ENCODE data around the gene ATP7B. TPM values are rescaled to one million over a fixed set of nuclear protein-coding genes. Genes with fewer than 3 reads are reported as not detected.

Gene ATP7B
- total RNA-seq, 6 donors from 2014 or later, result 3.5 to 27.2 (median 5.9) TPM

- ATAC-seq (ENCODE audit: low FRiP score in 2 of 2) (no peak), DNase-seq (no peak)
- Histone ChIP-seq H3K36me3 (peaks cover 0 to 14% (median 0%) of the 10 kb centered on the region in 4 donors), H3K27ac (no peak overlapping the region), H3K27me3 (no peaks in the 10 kb centered on the region), H3K4me3 (no peak overlapping the region), H3K9me3 (no peaks in the 10 kb centered on the region), H3K4me1 (no peaks in the 10 kb centered on the region)
- TF ChIP-seq, protein P1, sequence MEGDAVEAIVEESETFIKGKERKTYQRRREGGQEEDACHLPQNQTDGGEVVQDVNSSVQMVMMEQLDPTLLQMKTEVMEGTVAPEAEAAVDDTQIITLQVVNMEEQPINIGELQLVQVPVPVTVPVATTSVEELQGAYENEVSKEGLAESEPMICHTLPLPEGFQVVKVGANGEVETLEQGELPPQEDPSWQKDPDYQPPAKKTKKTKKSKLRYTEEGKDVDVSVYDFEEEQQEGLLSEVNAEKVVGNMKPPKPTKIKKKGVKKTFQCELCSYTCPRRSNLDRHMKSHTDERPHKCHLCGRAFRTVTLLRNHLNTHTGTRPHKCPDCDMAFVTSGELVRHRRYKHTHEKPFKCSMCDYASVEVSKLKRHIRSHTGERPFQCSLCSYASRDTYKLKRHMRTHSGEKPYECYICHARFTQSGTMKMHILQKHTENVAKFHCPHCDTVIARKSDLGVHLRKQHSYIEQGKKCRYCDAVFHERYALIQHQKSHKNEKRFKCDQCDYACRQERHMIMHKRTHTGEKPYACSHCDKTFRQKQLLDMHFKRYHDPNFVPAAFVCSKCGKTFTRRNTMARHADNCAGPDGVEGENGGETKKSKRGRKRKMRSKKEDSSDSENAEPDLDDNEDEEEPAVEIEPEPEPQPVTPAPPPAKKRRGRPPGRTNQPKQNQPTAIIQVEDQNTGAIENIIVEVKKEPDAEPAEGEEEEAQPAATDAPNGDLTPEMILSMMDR (IDR thresholded peaks at IDR 0.05), result no peak
- TF ChIP-seq POLR2A (IDR thresholded peaks at IDR 0.05) (no peak), POLR2AphosphoS5 (IDR thresholded peaks at IDR 0.05) (no peak), EP300 (IDR thresholded peaks at IDR 0.05) (no peak)
- WGBS, 2 donors, result 79 to 83% methylated on average over 12 of the region's 12 CpGs
These were observed 66.1 kb downstream of the ATP7B start for GRCh38 chr13:51945149-51945548.

DNA sequence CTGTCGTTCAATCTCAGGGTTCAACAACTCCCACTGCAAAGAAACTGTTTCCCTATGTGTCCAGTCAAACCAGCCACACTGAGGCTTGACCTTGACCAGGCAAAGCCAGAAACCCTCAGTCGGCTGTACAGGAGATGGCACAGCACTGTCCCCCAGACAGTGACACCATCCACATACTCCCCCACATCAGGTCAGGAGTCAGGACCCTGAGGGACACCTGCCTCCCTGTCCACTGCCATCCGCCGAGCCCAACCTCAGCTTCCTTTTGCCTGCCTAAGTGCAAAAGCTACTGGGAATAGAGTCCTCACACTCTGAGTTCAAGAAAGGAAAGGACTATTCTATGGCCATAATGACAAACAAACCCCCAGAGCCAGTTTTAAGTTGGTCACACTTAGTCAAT, 66.8 kb downstream of the ATP7B start:
- DNase-seq, result no peak
- WGBS, 2 donors, result 85 to 91% methylated on average over 4 of the region's 4 CpGs
- peak in 1 of 2 donors; percentile 7 for ATAC-seq (ENCODE audit: low FRiP score in 2 of 2)
- Histone ChIP-seq H3K27ac (no peak overlapping the region), H3K4me1 (no peaks in the 10 kb centered on the region), H3K36me3 (peaks cover 0 to 10% (median 0%) of the 10 kb centered on the region in 4 donors), H3K27me3 (no peaks in the 10 kb centered on the region), H3K4me3 (no peak overlapping the region), H3K9me3 (no peaks in the 10 kb centered on the region)
- no peak for TF ChIP-seq EP300 (IDR thresholded peaks at IDR 0.05)
- TF ChIP-seq, protein P1 (IDR thresholded peaks at IDR 0.05), result no peak
- no peak for TF ChIP-seq POLR2A (IDR thresholded peaks at IDR 0.05)
- no peak for TF ChIP-seq POLR2AphosphoS5 (IDR thresholded peaks at IDR 0.05)

DNA sequence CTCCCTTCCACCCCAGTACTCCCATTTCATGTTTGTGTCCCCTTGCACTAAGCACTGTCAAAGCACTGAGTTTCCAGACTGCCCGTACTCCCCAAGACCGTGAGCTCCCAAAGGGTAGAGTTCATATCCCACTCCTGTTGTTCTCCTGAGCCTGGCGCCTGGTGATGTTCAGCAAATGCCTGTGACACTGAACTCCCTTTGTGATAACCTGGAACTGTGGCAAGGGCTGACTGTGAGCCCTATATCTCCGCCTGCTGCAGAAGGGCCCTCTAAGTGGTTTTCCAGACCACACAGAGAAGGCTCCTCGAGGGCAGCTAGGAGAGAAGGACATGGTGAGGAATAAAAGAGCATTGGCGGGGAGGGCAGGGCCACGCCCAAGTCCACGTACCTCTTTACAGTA, 67.5 kb downstream of the ATP7B start:
- no peaks in the 10 kb centered on the region for H3K27me3 ChIP-seq
- TF ChIP-seq, protein P1 (IDR thresholded peaks at IDR 0.05), result no peak
- TF ChIP-seq POLR2A (IDR thresholded peaks at IDR 0.05), result no peak
- no peak for TF ChIP-seq POLR2AphosphoS5 (IDR thresholded peaks at IDR 0.05)
- TF ChIP-seq EP300 (IDR thresholded peaks at IDR 0.05), result no peak
- no peaks in the 10 kb centered on the region for H3K9me3 ChIP-seq
- no peak overlapping the region for H3K4me3 ChIP-seq
- DNase-seq, result no peak
- ATAC-seq (ENCODE audit: low FRiP score in 2 of 2), result no peak
- H3K4me1 ChIP-seq, result no peaks in the 10 kb centered on the region
- peaks cover 0 to 14% (median 0%) of the 10 kb centered on the region in 4 donors for H3K36me3 ChIP-seq
- no peak overlapping the region for H3K27ac ChIP-seq
- 83 to 100% methylated on average over 3 to 8 of the region's 8 CpGs for WGBS, 2 donors

- 65 to 79% methylated on average over 9 of the region's 9 CpGs for WGBS, 2 donors
- ATAC-seq (ENCODE audit: low FRiP score in 2 of 2), result peak in 1 of 2 donors; percentile 9
- no peak for TF ChIP-seq POLR2AphosphoS5 (IDR thresholded peaks at IDR 0.05)
- TF ChIP-seq, protein P1 (IDR thresholded peaks at IDR 0.05), result no peak
- no peak for TF ChIP-seq EP300 (IDR thresholded peaks at IDR 0.05)
- no peak for TF ChIP-seq POLR2A (IDR thresholded peaks at IDR 0.05)
These were observed 69.1 kb downstream of the ATP7B start for GRCh38 chr13:51942189-51942588.

DNA sequence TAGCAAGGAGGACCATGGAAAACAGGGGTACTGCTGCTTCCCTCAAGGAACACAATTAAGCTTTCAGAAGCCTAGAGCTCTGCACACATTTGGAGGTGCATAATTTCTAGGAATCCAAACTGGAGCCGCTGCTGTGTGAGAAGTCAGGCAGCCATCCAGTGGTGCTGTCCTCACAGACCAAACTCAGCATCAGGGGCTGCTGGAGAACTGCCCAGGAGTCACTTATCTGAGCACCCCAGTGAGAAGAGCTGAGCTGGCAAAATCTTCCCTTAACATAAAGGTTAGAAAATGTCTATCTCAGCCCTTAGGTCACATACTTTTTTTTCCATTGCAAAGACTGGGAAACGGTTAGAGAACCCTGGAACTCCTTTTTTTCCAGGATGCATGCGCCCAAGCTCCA, 72.8 kb downstream of the ATP7B start:
- H3K4me3 ChIP-seq, result no peak overlapping the region
- no peaks in the 10 kb centered on the region for H3K4me1 ChIP-seq
- H3K36me3 ChIP-seq, result peaks cover 0 to 28% (median 3%) of the 10 kb centered on the region in 4 donors
- H3K27ac ChIP-seq, result no peak overlapping the region
- DNase-seq (no peak), ATAC-seq (ENCODE audit: low FRiP score in 2 of 2) (no peak)
- H3K9me3 ChIP-seq, result no peaks in the 10 kb centered on the region
- WGBS, 2 donors, result 83 to 88% methylated on average over 3 of the region's 3 CpGs
- H3K27me3 ChIP-seq, result no peaks in the 10 kb centered on the region
- TF ChIP-seq, protein P1 (IDR thresholded peaks at IDR 0.05), result no peak
- TF ChIP-seq POLR2AphosphoS5 (IDR thresholded peaks at IDR 0.05) (no peak), EP300 (IDR thresholded peaks at IDR 0.05) (no peak), POLR2A (IDR thresholded peaks at IDR 0.05) (no peak)

More at GRCh38 chr13:51942189-51942588, 69.1 kb downstream of the ATP7B start:
- H3K27me3 ChIP-seq, result no peaks in the 10 kb centered on the region
- H3K36me3 ChIP-seq, result peaks cover 0 to 18% (median 0%) of the 10 kb centered on the region in 4 donors
- H3K27ac ChIP-seq, result no peak overlapping the region
- H3K4me3 ChIP-seq, result no peak overlapping the region
- no peaks in the 10 kb centered on the region for H3K9me3 ChIP-seq
- DNase-seq, result peak in 1 of 2 donors; percentile 39
- H3K4me1 ChIP-seq, result no peaks in the 10 kb centered on the region
